ENCODE results near the gene EIF1AY. TPM values are rescaled to one million over a fixed set of nuclear protein-coding genes. Genes with fewer than 3 reads are reported as not detected.

Gene EIF1AY
- total and polyA plus RNA-seq, 7 donors = 0.06 to 50.6 (median 31.8) TPM; not detected in 4

- Histone ChIP-seq H3K27me3 (ENCODE audit: insufficient read depth in 3 of 3, low read length in 2 of 3) (no peaks in the 10 kb centered on the region), H3K9me3 (no peaks in the 10 kb centered on the region), H3K27ac (no peak overlapping the region), H3K4me1 (no peaks in the 10 kb centered on the region), H3K4me3 (no peak overlapping the region), H3K36me3 (ENCODE audit: insufficient read depth in 1 of 2, low read depth in 1 of 2) (no peaks in the 10 kb centered on the region)
- no peak for ATAC-seq
- 78 to 80% methylated on average over 2 of the region's 2 CpGs; no CpG with 5 or more reads in 1 of the 3 donors for WGBS, 3 donors
- no peak for DNase-seq
- TF ChIP-seq CTCF (IDR thresholded peaks at IDR 0.05) = no peak
- intact Hi-C loops (cut with DNase I) = no loop called here
Observed at GRCh38 chrY:20555820-20556219, 19.8 kb upstream of the EIF1AY start.

- H3K4me3 ChIP-seq = no peak overlapping the region
- no peak for TF ChIP-seq CTCF (IDR thresholded peaks at IDR 0.05)
- ATAC-seq (no peak), DNase-seq (no peak)
- intact Hi-C loops (cut with DNase I) = no loop called here
- no peaks in the 10 kb centered on the region for H3K36me3 ChIP-seq (ENCODE audit: insufficient read depth in 1 of 2, low read depth in 1 of 2)
- no peaks in the 10 kb centered on the region for H3K27me3 ChIP-seq (ENCODE audit: insufficient read depth in 3 of 3, low read length in 2 of 3)
- no peaks in the 10 kb centered on the region for H3K9me3 ChIP-seq
- no peaks in the 10 kb centered on the region for H3K4me1 ChIP-seq
- no peak overlapping the region for H3K27ac ChIP-seq
- 7 to 12% methylated on average over 2 of the region's 2 CpGs; no CpG with 5 or more reads in 1 of the 3 donors for WGBS, 3 donors
Observed at GRCh38 chrY:20558677-20559076, 16.9 kb upstream of the EIF1AY start.

DNA sequence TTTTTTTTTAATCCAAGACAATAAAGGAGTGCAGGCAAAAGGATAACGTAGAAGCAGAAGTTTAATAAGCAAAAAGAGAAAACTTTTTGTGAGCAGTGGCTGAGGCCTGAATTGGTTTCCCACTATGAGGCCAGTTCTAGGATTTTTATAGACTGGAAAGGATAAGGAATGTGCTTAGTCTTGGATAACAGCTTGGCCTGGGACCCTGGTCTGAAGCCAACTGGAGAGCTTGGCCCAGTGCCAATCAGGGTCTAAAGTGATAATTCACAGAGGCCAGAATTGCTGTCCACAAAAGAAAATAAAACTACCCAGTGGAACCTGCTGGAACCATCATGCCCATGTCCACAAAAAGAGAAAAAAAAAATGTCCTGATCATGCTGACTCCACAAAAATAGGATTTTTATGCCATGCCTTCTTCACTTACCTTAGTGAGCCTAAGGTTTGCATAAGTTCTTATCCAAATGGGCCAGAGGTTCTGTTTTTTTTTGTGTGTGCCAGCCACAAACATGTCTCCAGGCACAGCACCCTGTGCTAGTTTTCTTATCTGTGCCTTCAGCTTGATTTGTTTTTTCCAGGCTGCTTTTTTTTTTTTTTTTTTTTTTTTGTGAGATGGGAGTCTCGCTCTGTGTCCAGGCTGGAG, 15.6 kb upstream of the EIF1AY start:
- Histone ChIP-seq H3K9me3 (no peaks in the 10 kb centered on the region), H3K4me3 (no peak overlapping the region), H3K27me3 (ENCODE audit: insufficient read depth in 3 of 3, low read length in 2 of 3) (no peaks in the 10 kb centered on the region), H3K36me3 (ENCODE audit: insufficient read depth in 1 of 2, low read depth in 1 of 2) (no peaks in the 10 kb centered on the region), H3K4me1 (no peaks in the 10 kb centered on the region), H3K27ac (no peak overlapping the region)
- intact Hi-C loops (cut with DNase I) = no loop called here
- no peak for TF ChIP-seq CTCF (IDR thresholded peaks at IDR 0.05)
- WGBS, 3 donors = 44 to 56% methylated on average over 2 of the region's 2 CpGs; no CpG with 5 or more reads in 1 of the 3 donors
- no peak for ATAC-seq
- no peak for DNase-seq

GRCh38 chrY:20571306-20571705, 4.3 kb upstream of the EIF1AY start:
- TF ChIP-seq CTCF (IDR thresholded peaks at IDR 0.05) = no peak

GRCh38 chrY:20576506-20576905, 930 bp downstream of the EIF1AY start:
- 9 to 11% methylated on average over 5 of the region's 5 CpGs; no CpG with 5 or more reads in 1 of the 3 donors for WGBS, 3 donors
- Histone ChIP-seq H3K4me3 (no peak overlapping the region), H3K27ac (no peak overlapping the region), H3K4me1 (no peaks in the 10 kb centered on the region), H3K9me3 (no peaks in the 10 kb centered on the region), H3K27me3 (ENCODE audit: insufficient read depth in 3 of 3, low read length in 2 of 3) (no peaks in the 10 kb centered on the region), H3K36me3 (ENCODE audit: insufficient read depth in 1 of 2, low read depth in 1 of 2) (no peaks in the 10 kb centered on the region)
- ATAC-seq (no peak), DNase-seq (no peak)
- TF ChIP-seq CTCF (IDR thresholded peaks at IDR 0.05) = no peak
- intact Hi-C loops (cut with DNase I) = no loop called here

More at GRCh38 chrY:20571306-20571705, 4.3 kb upstream of the EIF1AY start:
- Histone ChIP-seq H3K4me1 (no peaks in the 10 kb centered on the region), H3K36me3 (ENCODE audit: insufficient read depth in 1 of 2, low read depth in 1 of 2) (no peaks in the 10 kb centered on the region), H3K9me3 (no peaks in the 10 kb centered on the region), H3K27ac (no peak overlapping the region), H3K4me3 (no peak overlapping the region), H3K27me3 (ENCODE audit: insufficient read depth in 3 of 3, low read length in 2 of 3) (no peaks in the 10 kb centered on the region)
- no peak for ATAC-seq
- DNase-seq = no peak
- WGBS, 3 donors = 90 to 98% methylated on average over 3 of the region's 3 CpGs; no CpG with 5 or more reads in 1 of the 3 donors
- intact Hi-C loops (cut with DNase I) = no loop called here

Measured in psoas muscle (tissue), 8 donors.